Fibroblast of skin of back (primary cell): ENCODE measurements around the gene GSKIP. TPM values are rescaled to one million over a fixed set of nuclear protein-coding genes. Genes with fewer than 3 reads are reported as not detected.
"Not testable (repeated sequence)": the region's sequence is repeated elsewhere in the genome, so short reads cannot be mapped to it uniquely, and the experiment has no call there.

Experiments used
- DNase-seq: peaks from one replicate; pipeline ENCODE4 v3.0.0-alpha.2; 2013
- polyA plus RNA-seq, 2 experiments: library from polyadenylated mRNA; unstranded; fragments of 120-200 nt; gene quantifications; one replicate each; pipeline ENCODE4 v1.2.1, GENCODE V29; 2013; ENCODE audit not compliant: insufficient read length in 2 of 2

GSKIP gene
- polyA plus RNA-seq (2013, experiment 1 of 2; ENCODE audit: insufficient read length), result 22.0 TPM
- polyA plus RNA-seq (2013, experiment 2 of 2; ENCODE audit: insufficient read length), result 18.6 TPM

DNA sequence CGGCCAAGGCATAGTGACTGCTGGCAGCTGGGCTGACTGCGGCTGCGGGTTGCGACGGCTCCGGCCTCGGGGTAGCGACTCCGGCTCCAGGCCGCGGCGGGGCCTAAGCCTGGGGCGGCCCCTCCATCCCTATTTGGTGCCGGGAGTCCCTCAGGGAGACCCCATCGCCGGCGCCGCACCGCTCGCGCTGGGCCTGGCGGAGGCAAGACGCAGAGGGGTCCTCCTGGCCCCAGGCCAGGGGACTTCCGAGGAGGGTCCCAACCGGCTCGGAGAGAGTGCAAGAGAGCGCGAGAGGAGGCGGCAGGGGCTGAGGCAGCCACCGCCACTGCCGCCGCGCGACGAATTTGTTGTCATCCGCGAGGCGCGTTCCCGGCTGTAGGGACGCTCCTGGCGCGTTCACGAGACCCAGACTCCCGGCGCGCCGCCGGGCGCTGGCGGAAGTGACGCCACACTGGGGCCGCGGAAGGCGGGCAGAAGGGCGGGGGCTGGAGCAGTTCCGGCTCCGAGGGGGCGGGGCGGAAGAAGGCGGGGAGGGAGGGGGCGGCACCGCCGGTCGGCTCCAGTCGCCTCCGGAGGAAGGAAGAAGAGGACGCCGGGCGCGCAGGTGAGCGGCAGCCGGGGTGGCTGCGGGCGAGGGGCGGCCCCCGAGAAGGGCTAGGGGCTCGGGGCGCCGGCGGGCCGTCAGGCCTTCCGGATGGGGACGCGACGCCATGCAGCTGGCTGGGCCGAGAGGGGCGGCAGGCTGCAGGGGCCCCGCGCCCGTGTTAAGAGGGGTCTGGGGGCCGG is at the start of gene GSKIP, which contains the start of gene ATG2B:
TSS of gene GSKIP (plus strand) at position 562 of the 786 bp plus-strand sequence. CDS start 18,722 bp downstream, outside the sequence.
TSS of gene ATG2B (minus strand) at position 377 of the 786 bp plus-strand sequence. CDS start at position 12, 365 bp downstream.
- peak; percentile 91 for DNase-seq

- DNase-seq, result no peak
Measured at GRCh38 chr14:96316087-96316486, 47.2 kb upstream of the GSKIP start.

- no peak for DNase-seq
Measured at GRCh38 chr14:96318836-96319235, 44.5 kb upstream of the GSKIP start.

DNA sequence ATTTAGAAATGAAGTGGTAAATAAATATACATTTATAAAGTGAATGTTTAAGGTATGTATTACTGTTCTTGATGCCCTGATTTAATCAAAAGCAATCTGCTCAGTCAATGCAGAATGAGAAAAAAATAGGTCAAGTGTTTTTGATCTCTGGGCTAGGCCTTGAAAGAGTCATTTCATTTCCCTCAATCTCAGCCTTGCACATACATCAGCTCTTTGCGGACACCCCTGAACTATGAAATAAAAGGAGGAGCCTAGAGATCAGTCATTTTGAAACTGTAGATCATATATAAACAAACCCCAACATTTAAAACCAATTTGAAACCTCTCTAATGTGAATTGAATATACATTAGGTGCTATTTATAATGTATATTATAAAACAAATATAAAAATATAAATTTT is 42.7 kb upstream of the GSKIP start:
- DNase-seq, result no peak

DNA sequence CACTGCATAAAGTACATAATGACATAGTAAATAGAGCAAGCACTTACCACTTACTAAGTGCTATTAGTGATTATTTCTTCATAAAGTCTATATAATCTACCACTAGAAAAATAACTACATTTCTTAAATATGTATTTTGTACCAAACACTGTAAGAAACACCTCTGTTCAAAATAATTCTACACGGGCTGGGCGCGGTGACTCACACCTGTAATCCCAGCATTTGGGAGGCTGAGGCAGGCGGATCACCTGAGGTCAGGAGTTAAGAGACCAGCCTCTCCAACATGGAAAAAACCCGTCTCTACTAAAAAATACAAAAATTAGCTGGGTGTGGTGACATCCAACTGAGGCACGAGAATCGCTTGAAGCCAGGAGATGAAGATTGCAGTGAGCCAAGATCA is 39.1 kb upstream of the GSKIP start:
- no peak for DNase-seq

- peak; percentile 55 for DNase-seq
Measured at GRCh38 chr14:96338551-96338950, 24.8 kb upstream of the GSKIP start.

DNA sequence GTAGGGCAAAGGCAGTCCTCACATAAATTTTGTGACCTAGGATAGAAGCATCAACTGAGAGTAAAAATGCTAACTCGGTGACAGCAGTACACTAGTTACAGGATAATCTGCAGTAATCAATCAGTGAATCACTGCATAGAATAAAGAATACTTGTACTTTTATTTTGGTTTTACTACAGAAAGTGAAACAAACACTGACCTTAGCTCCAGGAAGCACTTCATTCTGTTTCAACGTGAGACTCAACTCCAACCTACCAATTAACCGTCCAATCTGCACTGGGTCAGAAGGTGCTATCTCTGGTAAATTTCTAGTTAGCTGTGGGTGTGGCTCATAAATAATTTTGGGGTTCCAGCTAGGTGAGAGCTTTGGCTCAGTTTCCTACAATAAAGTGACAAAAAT is 22.0 kb upstream of the GSKIP start:
- no peak for DNase-seq

GRCh38 chr14:96345669-96346068 is 17.7 kb upstream of the GSKIP start:
- no peak for DNase-seq

GRCh38 chr14:96347957-96348356 is 15.4 kb upstream of the GSKIP start:
- DNase-seq, result not testable (repeated sequence)

- no peak for DNase-seq
Measured at GRCh38 chr14:96349286-96350075, 13.8 kb upstream of the GSKIP start.

DNA sequence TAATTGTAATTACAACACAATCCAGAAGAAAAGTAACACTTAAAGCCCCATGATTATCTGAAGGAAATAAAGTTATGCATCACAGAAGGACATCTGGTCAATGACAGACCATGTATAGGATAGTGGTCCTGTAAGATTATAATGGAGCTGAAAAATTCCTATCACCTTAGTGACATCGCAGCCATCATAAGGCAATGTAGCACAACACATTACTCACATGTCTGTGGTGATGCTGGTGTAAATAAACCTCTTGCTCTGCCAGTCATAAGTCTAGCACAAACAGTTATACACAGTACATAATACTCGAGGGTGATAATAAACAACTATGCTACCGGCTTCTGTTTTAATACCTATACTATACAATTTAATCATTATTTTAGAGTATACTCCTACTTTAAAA is 11.3 kb upstream of the GSKIP start:
- DNase-seq, result peak; percentile 5

DNA sequence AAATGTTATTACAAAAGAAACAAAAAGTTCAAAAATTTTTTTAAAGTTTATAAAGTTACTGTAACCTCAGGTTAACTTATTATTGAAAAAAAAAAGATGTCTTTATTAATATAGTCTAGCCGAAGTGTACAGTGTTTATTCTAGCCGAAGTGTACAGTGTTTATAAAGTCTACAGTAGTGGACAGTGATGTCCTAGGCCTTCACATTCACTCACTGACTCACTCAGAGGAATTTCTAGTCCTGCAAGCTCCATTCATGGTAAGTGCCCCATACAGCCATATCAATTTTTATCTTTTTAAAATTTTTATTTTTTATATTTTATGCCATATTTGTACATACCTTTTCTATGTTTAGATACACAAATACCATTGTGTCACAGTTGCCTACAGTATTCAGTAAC is 10.6 kb upstream of the GSKIP start:
- DNase-seq, result peak; percentile 46

GRCh38 chr14:96354246-96354645 is 9.1 kb upstream of the GSKIP start:
- DNase-seq, result no peak

DNA sequence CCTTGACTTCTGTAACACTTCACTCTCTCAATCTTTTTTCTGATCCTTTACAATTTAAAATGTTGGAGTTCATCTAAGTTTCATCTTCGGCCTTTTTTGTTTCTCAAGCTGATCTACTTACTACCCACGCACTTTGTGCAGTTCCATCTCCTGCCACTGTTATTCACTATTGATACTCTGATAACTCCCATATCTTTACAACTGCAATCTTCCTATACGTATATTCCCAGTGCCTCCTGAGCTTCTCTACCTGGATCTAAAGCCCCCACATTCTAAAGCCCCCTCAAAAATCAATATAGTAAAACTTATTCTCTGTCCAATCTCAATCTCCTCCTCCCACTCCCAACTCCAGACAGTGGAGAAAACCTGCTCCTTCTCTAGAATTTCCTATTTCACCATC is 6.1 kb upstream of the GSKIP start:
- DNase-seq, result no peak

DNA sequence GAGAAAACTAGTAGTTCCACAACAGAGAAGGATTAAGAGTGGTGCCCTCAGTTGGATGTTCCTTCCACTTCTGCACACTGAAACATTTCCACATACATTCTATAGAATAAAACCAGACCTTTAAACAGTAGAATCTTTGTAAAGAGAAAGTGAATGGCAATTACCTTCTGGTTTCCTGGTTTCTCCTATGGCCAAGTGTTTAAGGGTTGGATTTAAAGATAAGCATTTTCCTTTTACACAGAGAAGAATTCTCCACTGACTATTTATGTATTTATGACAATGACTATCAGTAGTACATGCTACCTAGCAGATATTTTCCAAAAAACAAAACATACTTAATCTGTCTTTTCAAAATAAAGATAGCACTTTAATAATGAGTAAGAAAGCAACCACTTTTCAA is 3.4 kb upstream of the GSKIP start:
- no peak for DNase-seq

DNA sequence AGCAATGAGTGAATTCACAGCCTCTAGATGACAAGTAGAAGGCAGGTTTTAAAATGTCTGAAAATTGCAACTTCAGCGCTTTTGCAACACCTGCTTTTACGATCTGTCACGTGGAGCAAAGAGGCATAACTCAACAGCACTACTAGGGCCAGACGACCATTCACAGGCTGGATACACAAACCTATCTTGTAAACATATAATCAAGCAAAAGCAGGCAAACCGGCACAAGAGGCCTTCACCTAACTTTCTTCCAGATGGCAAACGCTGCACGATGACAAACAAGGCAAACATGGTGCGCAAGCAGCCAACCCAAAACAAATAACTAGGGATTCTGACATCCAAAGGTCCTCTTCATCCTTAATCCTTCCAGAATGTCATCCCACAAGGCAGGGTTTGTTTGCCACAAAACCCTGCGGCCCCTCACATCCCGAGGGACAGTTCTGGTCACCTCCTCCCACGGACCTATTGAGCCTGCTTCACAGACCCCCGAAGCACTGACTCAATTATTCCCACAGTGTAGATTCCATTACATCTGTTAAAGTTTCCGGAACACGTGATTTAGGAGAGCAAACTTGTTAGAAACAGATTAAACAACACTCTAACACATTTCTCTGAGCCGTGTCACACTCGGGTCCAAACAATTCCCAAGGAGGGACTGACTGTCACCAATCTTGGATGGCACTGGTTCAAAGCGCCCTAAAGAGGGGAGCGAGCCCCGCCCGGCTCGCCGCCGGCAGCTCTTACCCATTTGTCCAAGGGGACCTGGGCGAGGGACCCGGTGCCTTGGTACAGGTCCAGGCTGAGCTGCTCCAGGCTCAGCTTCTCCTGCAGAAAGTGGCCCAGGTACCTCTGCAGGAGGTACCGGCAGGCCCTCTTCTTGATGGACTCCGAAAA is 1.0 kb upstream of the GSKIP start:
- DNase-seq, result peak; percentile 17

DNA sequence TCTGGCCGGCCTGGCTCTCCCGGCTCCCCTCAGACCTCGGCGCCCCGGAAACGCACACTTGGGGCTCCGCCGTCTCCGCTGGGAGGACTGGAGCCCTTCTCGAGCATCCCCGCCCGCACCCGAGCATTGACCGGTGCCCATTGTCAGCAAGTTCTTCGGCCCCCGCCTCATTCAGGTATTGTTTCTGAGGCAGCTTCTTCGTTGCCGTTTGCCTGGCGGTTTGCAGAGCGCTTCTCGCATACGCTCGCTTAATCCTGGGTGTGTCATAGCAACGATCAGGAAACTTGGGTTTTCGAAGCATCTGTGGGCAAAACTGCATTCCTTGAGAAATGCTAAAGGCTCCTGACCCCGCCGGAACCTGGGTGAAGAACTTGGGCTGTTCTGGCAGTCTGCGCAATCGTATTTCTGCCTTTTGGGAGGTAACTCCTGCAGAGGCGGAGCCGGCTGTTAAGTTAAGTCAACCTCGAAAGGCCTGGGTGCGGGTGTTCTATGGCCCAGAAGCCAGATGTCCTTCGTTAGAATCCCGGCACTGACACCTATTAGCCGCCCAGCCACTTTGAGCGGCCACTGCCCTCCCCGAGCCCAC is 518 bp downstream of the GSKIP start:
- peak; percentile 40 for DNase-seq

DNA sequence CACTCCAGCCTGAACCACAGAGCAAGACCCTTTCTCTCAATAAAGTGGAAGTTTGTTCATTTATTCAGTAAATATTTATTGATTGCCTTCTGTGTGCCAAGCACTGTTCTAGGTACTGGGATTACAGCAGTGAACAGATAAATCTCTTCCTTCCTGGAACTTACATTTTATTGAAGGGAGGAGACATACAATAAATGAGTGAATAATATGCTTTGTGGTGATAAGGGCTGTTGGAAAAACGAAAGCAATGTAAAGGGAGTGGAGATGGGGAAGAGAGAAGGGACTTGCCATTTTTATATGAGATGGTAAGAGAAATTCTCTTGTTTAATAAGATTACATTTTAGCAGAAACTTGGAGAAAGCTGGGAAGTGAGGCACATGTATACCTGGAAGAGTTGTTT is 1.6 kb downstream of the GSKIP start:
- DNase-seq, result no peak

- no peak for DNase-seq
Measured at GRCh38 chr14:96368534-96368933, 5.2 kb downstream of the GSKIP start.

DNA sequence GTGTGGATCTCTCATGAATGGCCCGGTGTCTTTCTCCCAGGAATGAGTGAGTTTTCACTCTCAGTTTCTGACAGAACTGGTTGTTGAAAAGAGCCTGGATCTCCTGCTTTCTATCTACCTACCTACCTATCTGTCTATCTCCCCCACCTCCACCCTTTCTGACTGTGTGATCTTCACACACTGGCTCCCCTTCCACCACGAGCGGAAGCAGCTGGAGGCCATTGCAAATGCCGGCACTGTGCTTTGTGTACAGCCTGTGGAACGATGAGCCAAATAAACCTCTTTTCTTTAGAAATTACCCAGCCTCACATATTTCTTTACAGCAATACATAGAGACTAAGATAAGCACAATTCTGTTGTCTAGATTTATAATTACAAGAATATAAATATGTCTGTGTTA is 7.2 kb downstream of the GSKIP start:
- DNase-seq, result no peak

DNA sequence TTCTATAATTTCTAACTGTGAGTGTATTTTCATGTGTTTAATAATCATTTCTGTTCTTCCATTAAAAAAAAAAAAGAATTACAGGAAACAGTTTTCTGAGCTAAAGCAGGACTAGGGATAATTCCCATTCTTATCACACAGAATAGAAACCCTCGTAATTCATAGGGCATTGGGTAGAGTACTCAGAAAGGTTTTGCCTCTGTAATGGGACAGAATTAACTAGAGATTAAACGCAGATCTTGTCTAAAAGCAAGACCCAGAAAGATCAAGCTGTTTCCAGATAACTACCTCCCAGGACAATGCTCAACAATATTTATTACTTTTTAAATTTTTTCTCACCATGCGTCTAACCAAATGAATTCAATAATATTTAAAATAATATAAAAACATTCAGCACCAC is 10.2 kb downstream of the GSKIP start:
- DNase-seq, result no peak

GRCh38 chr14:96376093-96376492 is 12.8 kb downstream of the GSKIP start:
- no peak for DNase-seq
